Islet precursor cell (in vitro differentiated cells): ENCODE measurements around the gene NFE2L1.
"Not testable (repeated sequence)": the region's sequence is repeated elsewhere in the genome, so short reads cannot be mapped to it uniquely, and the experiment has no call there.

ENCODE experiments used
- DNase-seq: peaks from one replicate; pipeline ENCODE4 v3.0.0-alpha.2; 2018

The NFE2L1 gene

DNA sequence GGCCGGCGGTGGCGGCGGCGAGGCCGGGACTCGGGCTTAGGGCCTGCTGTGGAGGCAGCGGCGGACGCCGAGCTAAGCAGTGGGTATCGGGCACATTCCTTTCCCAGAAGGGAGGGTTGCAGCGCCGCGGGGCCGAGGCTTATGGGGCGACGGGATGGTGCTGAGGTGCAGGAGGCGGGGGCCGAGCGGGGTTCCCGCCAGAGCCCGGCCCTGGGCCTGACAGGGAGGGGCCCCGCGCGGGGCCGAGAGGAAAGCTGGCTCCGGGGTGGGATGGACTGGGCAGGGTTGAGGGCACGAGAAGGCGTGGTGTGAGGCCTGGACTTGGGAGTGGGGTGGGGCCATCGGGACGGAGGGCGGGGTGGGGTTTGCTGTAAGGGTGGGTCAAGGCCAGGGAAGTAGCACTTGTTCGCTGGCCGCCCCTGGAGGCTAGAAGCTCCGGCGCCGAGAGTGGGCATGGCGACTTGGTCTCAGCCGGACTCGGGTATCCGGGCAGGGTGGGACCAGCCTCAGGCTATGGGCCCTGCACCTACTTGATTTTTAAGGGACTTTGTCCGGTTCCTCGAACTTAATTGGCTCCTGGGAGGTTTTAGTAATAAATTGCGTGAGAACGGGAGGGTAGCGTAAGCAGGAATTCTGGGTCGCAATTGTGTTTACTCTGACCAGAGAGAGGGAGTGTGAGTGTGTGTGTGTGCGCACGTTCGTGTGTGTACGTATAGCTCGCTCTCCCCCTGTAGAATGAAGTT lies 396 bp downstream of the NFE2L1 start:
- DNase-seq, result peak; percentile 99

DNA sequence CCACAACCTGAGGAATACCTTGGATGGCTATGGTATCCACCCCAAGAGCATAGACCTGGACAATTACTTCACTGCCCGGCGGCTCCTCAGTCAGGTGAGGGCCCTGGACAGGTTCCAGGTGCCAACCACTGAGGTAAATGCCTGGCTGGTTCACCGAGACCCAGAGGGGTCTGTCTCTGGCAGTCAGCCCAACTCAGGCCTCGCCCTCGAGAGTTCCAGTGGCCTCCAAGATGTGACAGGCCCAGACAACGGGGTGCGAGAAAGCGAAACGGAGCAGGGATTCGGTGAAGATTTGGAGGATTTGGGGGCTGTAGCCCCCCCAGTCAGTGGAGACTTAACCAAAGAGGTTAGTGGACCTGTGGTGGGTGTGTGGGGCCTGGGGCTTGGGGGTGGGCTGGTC lies 3.1 kb downstream of the NFE2L1 start:
- DNase-seq, result no peak

DNA sequence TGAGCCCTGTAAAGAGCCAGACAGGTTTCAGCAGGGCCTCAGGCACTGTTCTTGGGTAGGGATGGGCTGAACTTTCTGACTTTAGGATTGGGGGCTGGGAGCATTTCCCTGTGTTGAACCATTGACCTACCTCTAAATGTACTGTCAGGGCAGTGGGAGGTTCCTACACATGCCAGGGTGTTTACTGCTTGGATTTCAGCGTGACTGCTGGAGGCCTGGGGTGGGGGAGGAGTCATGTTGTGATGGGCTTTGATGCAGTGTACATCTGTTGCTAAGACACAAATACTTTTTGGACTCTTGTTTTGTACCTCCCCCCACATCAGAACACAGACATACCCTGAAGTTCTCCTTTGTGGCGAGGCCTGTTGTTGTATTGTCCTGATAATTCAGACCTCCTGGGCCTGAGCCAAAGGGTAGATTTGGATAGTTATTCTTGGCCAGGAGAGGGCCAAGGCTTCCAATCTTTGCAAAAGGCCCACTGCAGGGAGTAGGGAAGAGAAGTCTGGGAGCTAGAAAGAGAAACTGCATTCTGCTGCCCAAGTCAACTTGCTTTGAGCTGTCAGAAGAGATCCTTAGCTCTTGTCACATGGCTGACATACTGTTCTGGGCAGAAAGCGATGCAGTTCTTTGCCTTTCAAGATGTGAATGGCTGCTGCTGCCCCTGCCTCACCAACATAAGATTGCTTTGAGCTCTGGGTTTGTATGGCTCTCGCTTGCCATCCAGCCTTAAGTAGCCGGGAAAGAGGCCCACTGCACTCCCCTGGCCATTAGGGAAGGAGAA lies 3.7 kb downstream of the NFE2L1 start:
- DNase-seq, result peak; percentile 89

DNA sequence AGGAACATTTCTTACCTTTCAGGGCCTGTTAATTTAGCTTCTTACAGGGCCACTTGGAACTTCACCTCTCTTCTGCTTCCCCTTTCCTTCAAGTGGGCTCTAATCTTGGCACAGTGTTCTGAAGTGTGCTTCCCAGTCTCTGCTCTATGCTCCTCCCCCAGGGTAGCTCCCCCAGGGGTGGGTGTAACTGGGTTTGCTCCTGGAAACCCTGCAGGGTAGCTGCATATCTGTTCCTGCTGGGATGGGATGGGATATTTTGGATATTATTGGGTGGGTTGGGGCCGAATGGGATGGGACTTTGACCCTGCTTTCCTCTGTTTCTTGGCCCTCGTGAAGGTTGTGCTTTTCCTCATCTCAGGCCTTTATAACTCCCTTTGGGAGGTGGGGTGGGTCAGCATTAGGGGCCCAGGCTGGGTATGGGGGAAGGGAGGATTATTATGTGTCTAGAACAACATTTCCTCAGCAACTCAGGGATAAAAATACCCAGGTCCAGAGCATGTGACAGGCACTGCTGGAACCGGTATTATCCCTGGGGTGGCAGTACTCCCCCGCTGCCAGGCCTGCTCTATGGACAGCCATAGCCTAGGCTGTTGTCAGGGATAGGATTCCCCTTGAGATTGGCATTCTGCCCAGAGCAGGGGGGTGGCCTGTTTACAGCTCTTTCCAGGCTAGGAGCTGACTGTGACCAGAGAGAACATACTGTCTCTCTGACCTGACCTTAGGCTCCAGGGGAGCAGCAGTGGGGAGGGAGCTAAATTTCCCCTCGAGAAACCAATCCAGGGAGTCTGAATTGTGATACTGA lies 5.0 kb downstream of the NFE2L1 start:
- DNase-seq, result no peak

- no peak for DNase-seq
Measured at GRCh38 chr17:48053758-48054237, 5.6 kb downstream of the NFE2L1 start.

DNA sequence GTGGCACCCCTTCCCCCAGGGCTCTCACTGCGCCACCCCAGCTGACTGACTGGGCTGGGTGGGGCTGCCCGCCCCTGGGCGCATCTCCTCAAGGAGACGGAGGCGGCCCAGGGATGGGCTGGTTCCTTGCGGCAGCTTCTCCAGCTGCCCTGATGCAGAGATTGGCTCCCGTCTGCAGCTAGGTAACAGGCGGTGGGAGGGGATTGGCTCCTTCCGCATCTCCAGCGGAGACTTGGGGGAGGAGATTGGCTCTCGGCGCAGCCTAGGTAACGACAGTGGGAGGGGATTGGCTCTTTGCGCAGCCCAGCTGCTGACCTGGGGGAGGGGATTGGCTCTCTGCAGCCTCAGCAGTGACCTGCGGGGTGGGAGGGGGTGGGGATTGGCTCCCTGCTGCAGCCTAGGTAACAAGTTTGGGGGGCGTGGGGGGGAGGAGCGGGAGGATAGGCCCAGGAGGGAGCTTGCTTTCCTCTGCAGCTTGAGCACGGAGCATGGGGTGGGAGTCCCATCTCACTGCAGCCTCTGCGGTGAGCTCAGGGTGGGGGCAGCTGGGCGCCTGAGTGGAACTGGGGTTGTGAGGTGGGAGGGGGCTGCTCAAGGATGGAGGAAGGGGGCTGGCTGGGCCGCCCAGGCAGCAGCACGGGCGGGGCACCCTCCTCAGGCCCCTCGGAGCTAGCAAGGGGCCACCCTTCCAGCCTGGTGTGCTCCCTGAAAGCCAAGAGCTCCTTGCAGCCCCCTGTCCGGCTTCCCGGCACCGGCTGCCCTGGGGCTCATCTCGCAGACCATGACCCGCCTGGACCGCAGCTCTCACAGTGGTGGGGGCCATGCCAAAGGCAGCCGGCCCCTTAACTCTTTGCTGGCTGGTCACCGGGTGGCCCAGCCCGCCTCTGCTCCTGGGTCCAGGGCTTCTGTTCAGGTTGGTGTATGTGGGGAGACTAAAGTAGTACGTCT lies 6.4 kb downstream of the NFE2L1 start:
- peak; percentile 100 for DNase-seq

- DNase-seq, result peak; percentile 87
Measured at GRCh38 chr17:48055531-48056245, 7.5 kb downstream of the NFE2L1 start.

DNA sequence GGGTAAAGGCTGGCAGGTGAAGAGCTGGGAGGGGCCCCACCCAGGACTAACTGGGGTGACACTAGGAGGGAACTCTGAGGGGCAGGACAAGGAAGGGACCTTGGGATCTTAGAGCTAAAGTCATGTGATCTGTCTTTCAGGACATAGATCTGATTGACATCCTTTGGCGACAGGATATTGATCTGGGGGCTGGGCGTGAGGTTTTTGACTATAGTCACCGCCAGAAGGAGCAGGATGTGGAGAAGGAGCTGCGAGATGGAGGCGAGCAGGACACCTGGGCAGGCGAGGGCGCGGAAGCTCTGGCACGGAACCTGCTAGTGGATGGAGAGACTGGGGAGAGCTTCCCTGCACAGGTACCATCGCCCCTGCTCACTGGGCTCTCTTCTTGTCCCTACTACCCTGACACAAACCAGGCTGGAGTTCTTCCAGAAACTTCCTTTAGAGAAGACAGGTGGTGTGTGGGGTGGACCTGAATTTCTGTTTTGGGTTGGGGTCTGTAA lies 8.1 kb downstream of the NFE2L1 start:
- no peak for DNase-seq

DNA sequence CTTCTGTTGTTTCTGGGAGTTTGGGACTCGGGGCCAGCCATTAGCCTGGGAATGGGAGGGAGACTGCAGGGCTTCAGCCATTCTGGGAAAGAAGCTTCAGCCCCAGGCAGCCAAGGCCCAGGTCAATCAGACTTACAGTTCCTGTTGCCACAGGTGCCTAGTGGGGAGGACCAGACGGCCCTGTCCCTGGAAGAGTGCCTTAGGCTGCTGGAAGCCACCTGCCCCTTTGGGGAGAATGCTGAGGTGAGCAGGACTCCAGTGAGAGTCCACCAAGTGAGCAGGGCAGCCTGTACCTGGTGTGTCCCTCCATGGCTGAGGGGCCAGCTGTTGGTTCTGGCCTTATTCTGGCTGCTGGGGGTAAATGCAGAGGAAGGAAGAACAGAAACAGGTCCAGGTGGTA lies 8.7 kb downstream of the NFE2L1 start:
- DNase-seq, result no peak

- DNase-seq, result no peak
Measured at GRCh38 chr17:48057626-48058025, 9.5 kb downstream of the NFE2L1 start.

DNA sequence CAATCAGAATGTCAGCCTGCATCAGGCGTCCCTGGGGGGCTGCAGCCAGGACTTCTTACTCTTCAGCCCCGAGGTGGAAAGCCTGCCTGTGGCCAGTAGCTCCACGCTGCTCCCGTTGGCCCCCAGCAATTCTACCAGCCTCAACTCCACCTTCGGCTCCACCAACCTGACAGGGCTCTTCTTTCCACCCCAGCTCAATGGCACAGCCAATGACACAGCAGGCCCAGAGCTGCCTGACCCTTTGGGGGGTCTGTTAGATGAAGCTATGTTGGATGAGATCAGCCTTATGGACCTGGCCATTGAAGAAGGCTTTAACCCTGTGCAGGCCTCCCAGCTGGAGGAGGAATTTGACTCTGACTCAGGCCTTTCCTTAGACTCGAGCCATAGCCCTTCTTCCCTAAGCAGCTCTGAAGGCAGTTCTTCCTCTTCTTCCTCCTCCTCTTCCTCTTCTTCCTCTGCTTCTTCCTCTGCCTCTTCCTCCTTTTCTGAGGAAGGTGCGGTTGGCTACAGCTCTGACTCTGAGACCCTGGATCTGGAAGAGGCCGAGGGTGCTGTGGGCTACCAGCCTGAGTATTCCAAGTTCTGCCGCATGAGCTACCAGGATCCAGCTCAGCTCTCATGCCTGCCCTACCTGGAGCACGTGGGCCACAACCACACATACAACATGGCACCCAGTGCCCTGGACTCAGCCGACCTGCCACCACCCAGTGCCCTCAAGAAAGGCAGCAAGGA lies 10.4 kb downstream of the NFE2L1 start:
- DNase-seq, result no peak

GRCh38 chr17:48059125-48059668 lies 11.0 kb downstream of the NFE2L1 start:
- no peak for DNase-seq

GRCh38 chr17:48060249-48060648 lies 12.1 kb downstream of the NFE2L1 start:
- no peak for DNase-seq

DNA sequence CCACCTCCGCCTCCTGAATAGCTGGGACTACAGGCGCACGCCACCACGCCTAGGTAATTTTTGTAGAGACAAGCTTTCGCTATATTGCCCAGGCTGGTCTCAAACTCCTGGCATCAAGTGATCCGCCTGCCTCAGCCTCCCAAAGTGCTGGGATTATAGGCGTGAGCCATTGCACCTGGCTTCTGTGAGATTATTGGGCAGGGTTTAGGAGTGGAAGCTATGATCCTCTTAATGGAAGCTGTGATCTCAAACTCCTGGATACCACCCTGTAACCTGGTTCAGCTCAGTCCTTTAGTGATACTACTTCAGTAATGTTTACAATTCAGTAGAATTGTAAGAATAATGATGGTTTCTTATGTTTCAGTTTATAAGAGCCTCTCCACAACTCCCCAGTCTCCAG lies 14.1 kb downstream of the NFE2L1 start:
- DNase-seq, result no peak

DNA sequence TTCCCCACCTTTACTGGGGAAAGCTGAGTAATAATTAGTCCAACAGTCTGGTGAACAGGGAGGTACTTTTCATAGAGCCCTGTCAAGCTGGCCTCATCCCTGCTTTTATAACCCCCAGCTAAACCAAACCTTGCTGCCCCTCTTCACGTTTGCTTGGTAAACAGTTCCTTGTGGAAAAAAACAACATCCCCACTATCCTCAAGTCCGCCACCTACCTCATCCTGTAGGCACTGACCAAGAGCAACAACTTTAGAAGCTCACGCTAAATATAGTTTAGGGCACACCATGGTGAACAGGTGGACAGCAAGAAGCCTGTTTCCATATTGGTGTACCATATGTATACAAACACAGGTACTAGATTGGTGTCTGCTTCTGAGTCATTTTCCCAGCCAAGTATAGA lies 16.5 kb downstream of the NFE2L1 start:
- no peak for DNase-seq

- DNase-seq, result no peak
Measured at GRCh38 chr17:48066192-48066591, 18.0 kb downstream of the NFE2L1 start.

- no peak for DNase-seq
Measured at GRCh38 chr17:48066656-48067055, 18.5 kb downstream of the NFE2L1 start.

DNA sequence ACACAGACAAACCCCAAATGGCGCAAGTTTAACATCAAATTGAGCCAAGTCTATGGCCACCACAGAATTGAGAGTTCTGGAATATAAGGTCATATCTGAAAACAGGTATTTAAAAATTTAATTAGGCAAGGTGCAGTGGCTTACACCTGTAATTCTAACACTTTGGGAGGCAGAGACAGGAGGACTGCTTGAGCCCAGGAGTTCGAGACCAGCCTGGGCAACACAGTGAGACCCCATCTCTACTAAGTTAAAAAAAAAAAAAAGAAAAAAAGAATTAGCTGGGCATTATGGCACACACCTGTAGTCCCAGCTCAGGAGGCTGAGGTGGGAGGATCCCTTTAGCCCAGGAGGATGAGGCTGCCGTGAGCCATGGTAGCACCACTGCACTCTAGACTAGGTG lies 19.1 kb downstream of the NFE2L1 start:
- no peak for DNase-seq

GRCh38 chr17:48067808-48068207 lies 19.6 kb downstream of the NFE2L1 start:
- DNase-seq, result not testable (repeated sequence)

GRCh38 chr17:48068491-48068961 lies 20.4 kb downstream of the NFE2L1 start:
- DNase-seq, result peak; percentile 75
